Endometrial microvascular endothelial cells (primary cell): Measurements from ENCODE around the gene GINM1. TPM values are rescaled to one million over a fixed set of nuclear protein-coding genes. Genes with fewer than 3 reads are reported as not detected.

Experiments used
- in situ Hi-C: cut with HindIII; loops from 2 replicates; pipeline ENCODE4 v1.10.0; 2017; ENCODE audit warnings: low sequenced_read_pairs, low pct_unique_long_range_greater_than_20kb; ENCODE audit errors: inconsistent ontology term
- total RNA-seq: library from RNA; depleted of rRNA; stranded (reverse); fragments of >200 nt; gene quantifications from one replicate; pipeline ENCODE4 v1.2.3, GENCODE V29; 2015; ENCODE audit errors: inconsistent ontology term

GINM1 gene
- total RNA-seq, 1 donor from 2014 or later, result 42.6 TPM

DNA sequence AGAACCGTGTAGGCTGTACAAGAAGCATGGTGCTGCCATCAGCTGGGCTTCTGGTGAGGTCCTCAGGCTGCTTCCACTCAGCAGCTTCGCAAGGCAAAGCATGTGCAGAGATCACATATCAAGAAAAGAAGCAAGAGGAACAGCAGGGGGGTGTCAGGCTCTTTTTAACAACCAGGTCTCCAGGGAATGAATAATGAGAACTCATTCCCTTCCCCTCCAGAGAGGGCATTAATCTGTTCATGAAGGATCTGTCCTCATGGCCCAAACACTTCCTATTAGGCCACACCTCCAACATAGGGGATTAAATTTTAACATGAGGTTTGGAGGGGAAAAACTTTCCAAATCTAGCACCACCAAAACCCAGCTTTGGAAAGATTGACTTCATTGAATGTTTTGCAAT lies 20.0 kb downstream of the GINM1 start:
- in situ Hi-C loops, result no loop called here

DNA sequence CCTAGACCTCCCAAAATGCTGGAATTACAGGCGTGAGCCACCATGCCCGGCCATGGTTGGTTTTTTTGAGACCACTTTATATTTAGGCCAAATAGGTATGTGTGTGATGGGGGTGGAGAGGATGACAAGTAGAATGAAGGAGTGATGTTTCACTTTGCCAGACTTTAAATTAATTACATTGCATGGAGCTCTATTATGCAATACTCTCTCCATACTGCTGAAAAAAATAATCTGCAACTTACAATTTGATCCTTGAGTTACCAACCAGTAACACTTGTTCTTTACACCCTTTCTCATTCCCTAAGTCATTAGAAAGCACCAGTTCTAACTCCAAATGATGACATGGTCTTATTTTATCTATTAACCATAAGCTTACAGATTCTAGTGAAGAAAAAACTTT lies 26.8 kb downstream of the GINM1 start:
- in situ Hi-C loops, result no loop called here

DNA sequence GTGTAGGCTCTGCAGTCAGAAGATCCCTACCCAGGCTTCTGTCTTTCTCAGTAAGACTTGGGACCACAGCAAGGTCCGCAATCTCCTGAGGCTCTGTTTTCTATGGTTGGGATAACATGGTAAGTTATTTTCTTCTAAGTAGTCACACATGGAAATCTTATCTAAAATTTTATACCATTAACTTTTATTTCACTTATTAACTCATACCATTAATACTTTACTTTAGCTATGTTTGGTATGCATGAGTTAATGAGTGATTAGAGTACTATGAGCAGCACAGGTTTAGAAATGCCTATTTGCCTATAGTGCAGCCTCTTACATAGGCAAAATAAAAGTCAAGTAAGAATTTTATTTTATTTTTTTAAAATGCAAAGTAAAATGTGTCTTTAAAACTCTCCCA lies 27.2 kb downstream of the GINM1 start:
- in situ Hi-C loops, result no loop called here

DNA sequence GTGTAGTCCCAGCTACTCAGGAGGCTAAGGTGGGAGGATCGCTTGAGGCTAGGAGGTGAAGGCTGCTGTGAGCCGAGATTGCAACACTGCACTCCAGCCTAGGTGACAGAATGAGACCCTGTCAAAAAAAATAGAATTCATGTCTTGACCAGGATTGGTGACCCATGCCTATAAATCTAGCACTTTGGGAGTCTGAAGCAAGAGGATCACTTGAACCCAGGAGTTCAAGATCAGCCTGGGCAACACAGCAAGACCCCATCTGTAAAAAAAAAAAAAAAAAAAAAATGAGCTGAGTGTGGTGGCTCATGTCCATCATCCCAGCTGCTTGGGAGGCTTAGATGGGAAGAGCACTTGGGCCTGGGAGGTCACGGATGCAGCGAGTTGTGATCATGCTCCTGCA lies 34.3 kb downstream of the GINM1 start:
- in situ Hi-C loops, result no loop called here

DNA sequence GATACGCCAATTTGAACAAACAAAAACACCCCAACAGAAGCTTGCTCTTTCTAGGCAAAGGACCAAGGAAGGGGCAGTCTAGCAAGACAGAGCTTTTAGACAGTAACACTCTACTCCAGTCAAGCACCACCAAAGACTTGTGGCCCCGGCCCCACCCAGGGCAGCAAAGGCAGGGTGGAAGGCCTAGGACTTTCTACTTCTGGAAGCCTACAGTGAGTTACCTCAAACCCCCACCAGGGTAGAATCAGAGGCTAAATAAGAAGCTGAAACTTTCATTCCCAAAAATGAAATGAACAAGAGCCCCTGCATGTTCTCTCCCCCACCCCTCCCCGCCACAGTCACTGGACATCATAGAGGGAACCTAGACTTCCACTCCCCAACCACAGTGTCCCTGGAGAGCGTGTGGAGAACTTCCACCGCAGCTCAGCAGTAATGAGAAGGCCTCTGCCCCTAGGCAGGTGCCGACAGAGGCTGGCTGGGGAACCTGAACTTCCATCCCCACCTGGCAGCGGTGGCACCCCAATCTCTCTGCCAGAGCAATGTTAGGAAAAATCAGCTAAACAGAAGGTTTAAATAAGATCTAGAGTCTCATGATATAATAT lies 42.3 kb downstream of the GINM1 start:
- in situ Hi-C loops, result no loop called here

DNA sequence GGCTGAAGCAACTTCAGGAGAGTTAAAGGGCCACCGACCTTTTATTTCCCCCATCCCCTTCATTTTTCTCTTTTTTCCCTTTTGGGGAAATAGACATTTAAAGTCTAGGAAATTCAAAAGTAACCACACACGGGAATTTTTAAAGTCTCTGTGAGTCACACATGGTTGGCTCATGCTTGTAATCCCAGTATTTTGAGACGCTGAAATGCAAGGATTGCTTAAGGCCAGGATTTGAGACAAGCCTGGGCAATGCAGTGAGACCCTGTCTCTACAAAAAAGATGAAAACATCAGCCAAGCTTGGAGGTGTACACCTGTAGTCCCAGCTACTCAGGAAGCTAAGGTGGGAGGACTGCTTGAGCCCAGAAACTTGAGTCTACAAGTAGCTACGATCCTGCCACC lies 48.2 kb downstream of the GINM1 start:
- in situ Hi-C loops, result no loop called here

DNA sequence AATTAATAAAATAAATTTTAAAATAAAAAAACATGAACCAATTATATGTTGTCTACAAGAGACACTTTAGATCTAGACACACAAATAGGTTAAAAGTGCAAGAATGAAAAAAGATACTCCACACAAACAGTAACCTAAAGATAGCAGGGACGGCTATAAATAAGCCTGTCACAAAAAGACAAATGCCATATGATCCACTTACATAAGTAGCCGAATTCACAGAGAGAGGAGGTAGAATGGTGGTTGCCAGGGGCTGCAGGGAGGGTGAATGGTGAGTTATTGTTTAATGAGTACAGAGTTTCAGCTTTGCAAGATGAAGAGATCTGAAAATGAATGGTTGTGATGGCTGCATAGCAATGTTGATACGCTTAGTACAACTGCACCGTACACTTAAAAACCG lies 49.6 kb downstream of the GINM1 start:
- in situ Hi-C loops, result no loop called here

DNA sequence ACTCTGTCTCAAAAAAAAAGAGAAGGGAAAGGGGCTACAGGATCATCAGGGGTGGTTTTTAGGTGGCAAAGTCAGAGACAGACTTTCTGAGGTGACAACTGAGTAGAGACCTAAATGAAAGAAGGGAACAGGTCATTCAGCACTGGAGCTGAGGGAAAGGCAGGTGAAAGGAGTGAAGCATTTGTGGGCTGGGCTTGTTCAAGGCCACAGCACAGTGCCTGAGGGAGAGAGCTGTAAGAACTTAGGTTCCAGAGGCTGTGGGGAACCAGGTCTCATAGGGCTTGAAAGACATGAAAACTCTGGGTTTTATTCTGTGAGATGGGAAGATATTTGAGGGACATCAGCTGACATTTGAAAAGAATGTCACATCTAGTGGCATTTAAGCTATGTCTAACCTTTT lies 61.5 kb downstream of the GINM1 start:
- in situ Hi-C loops, result no loop called here

DNA sequence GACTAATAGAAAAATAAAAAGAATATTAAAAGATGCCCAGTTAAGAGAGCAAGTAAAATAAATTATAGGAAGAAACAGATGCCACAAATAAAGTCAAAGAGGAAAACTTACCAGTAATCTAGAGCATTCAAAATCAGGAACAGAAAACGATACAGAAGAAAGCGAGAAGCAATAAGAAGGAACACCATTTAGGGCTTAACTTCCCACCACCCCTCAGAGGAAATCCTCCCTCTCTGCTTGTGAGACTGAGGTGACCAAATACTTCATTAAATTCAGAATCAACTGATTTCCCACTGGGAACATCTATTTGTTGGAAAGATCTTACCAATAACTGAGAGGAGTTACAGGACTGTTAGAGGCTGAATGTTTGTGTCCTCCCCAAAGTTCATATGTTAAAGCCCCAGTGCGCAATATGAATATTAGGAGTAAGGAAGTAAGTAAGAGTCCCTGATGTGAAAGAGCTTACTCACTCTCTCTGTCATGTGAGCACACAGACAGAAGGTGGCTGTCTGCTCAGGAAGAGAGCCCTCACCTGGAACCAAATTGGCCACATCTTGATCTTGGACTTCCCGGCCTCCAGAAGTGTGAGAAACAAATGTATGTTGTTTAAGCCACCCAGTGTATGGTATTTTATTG lies 62.8 kb downstream of the GINM1 start:
- in situ Hi-C loops, result no loop called here

DNA sequence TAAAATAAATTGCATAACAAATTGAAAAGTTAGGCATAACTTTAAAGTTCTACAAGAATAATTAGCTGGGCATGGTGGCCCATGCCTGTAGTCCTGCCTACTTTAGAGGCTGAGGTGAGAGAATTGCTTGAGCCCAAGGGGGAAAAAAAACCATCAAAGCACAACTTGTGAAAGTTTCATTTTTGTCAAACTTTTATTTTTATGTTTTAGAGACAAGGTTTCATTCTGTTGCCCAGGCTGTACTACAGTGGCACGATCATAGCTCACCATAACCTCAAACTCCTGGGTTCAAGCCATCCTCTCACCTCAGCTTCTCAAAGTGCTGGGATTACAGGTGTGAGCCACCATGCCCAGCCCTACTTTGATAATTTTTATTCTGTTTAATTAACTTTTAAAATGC lies 68.1 kb downstream of the GINM1 start:
- in situ Hi-C loops, result no loop called here

DNA sequence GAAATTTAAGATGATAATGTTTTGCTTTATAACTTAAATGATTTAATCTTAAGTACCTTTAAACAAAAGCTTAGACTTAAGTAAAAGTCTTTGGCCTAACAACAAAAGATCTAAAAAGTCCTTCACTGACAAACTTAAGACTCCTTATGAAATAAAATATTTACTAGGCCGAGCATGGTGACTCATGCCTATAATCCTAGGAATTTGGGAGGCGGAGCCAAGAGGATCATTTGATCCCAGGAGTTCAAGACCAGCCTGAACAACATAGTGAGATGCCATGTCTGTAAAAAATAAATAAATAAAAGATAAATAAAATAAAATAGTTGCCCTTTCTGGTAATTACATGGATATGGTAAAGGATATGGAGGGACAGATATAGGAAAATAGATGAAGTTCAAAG lies 69.9 kb downstream of the GINM1 start:
- in situ Hi-C loops, result no loop called here

Other genes with a start within 250 kb of the GINM1 start
- gene TAB2, start 248.7 kb upstream of the GINM1 start, total RNA-seq, result 26.1 TPM
- gene SUMO4, start 166.1 kb upstream of the GINM1 start, total RNA-seq, result not detected
- not detected for gene ZC3H12D, start 81.4 kb upstream of the GINM1 start, total RNA-seq
- gene PPIL4, start 20.3 kb upstream of the GINM1 start, total RNA-seq, result 16.7 TPM
- 30.1 TPM for gene KATNA1, start 82.3 kb downstream of the GINM1 start, total RNA-seq
- 21.4 TPM for gene LATS1, start 151.7 kb downstream of the GINM1 start, total RNA-seq
- gene NUP43, start 180.2 kb downstream of the GINM1 start, total RNA-seq, result 52.0 TPM
- gene PCMT1, start 183.4 kb downstream of the GINM1 start, total RNA-seq, result 127 TPM